Keratinocyte (primary cell): ENCODE results near the gene GPS1.

ENCODE experiments used
- EZH2 ChIP-seq: IDR thresholded peaks from one replicate; pipeline ENCODE4 v1.6.1; 2012; ENCODE audit warnings: inconsistent platforms, mild to moderate bottlenecking, low read length, moderate library complexity
- TF ChIP-seq, protein P1 (sequence below), 3 experiments: IDR thresholded peaks in 1 of 3; conservative IDR thresholded peaks in 1 of 3; optimal IDR thresholded peaks in 1 of 3; 2 replicates in 2 of 3; 3 replicates in 1 of 3; pipeline versions ENCODE3 to v1.5.1; 2011; ENCODE audit warnings: low read length in 3 of 3, mild to moderate bottlenecking in 3 of 3, moderate library complexity in 2 of 3, control low read depth in 1 of 3, inconsistent platforms in 1 of 3; ENCODE audit not compliant: insufficient read depth in 2 of 3; ENCODE audit errors: extremely low read depth in 1 of 3

DNA sequence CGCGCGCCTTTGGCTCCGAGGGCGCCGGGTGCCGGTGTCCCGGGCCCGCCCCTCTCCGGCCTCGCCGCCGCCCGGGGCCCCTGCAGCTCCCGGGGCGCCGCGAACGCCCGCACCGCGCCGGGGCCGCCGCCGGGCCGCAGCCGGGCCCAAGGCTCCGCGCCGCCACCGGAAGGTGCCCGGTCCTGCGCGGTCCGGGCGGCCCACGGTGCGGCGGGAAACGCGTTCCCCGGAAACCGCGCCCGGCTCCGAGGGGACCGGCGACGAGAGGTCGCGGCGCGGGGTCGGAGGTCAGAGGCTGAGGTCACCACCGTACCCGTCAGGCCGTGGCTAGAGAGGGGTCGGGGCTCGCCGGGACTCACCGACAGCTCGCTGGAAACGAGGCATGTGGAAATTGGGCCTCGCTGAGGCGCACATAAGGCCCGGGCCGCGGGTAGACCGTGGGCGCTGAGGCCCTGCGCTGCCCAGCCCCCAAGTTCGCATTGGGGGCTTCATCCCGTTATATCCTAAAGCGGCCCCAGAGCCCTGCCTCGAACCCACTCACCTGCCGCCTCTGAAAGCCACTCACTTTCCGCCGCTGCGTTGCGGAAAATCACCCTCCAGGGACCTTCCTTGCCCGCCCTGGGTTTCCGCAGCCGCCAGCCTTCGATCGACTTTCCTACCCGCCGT lies 14.1 kb downstream of the GPS1 start, which contains the start of gene DUS1L:
- TF ChIP-seq, protein P1, sequence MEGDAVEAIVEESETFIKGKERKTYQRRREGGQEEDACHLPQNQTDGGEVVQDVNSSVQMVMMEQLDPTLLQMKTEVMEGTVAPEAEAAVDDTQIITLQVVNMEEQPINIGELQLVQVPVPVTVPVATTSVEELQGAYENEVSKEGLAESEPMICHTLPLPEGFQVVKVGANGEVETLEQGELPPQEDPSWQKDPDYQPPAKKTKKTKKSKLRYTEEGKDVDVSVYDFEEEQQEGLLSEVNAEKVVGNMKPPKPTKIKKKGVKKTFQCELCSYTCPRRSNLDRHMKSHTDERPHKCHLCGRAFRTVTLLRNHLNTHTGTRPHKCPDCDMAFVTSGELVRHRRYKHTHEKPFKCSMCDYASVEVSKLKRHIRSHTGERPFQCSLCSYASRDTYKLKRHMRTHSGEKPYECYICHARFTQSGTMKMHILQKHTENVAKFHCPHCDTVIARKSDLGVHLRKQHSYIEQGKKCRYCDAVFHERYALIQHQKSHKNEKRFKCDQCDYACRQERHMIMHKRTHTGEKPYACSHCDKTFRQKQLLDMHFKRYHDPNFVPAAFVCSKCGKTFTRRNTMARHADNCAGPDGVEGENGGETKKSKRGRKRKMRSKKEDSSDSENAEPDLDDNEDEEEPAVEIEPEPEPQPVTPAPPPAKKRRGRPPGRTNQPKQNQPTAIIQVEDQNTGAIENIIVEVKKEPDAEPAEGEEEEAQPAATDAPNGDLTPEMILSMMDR (optimal IDR thresholded peaks at IDR 0.05 in 1 of 3, IDR thresholded peaks at IDR 0.05 in 1 of 3, conservative IDR thresholded peaks at IDR 0.05 in 1 of 3; ENCODE audit: extremely low read depth in 1 of 3, insufficient read depth in 2 of 3, low read length in 3 of 3): no peak
- TF ChIP-seq EZH2: no peak
